Activated CD8-positive, alpha-beta memory T cell treated with anti-CD3 and anti-CD28 coated beads for 48 hours (primary cell): ENCODE measurements around the gene VPS39.
A peak's percentile ranks its signal among the peaks of the same experiment; 100 is the strongest.

ENCODE experiments used
- DNase-seq, 3 experiments: peaks; one replicate each; pipeline ENCODE4 v3.0.0-alpha.2; 2020; ENCODE audit warnings: low read depth in 2 of 3, low spot score in 2 of 3

The VPS39 gene

GRCh38 chr15:42146551-42147430 is 61.3 kb downstream of the VPS39 start:
- DNase-seq, result no peak

- no peak for DNase-seq
These were observed 62.3 kb downstream of the VPS39 start for GRCh38 chr15:42145546-42146455.

GRCh38 chr15:42144841-42145375 is 63.2 kb downstream of the VPS39 start:
- DNase-seq, result no peak

- DNase-seq, result no peak
These were observed 64.1 kb downstream of the VPS39 start for GRCh38 chr15:42143866-42144625.

- no peak for DNase-seq
These were observed 64.7 kb downstream of the VPS39 start for GRCh38 chr15:42143356-42143755.

- no peak for DNase-seq
These were observed 66.1 kb downstream of the VPS39 start for GRCh38 chr15:42141795-42142667.

- no peak for DNase-seq
These were observed 66.9 kb downstream of the VPS39 start for GRCh38 chr15:42141246-42141645.

- DNase-seq, result no peak
These were observed 67.6 kb downstream of the VPS39 start for GRCh38 chr15:42140383-42141070.

GRCh38 chr15:42139596-42139995 is 68.5 kb downstream of the VPS39 start:
- no peak for DNase-seq

GRCh38 chr15:42138968-42139386 is 69.1 kb downstream of the VPS39 start:
- DNase-seq, result no peak

- DNase-seq, result no peak
These were observed 69.7 kb downstream of the VPS39 start for GRCh38 chr15:42138411-42138810.

- no peak for DNase-seq
These were observed 70.4 kb downstream of the VPS39 start for GRCh38 chr15:42137461-42138261.

GRCh38 chr15:42136513-42136912 is 71.6 kb downstream of the VPS39 start:
- DNase-seq, result no peak

- no peak for DNase-seq
These were observed 72.8 kb downstream of the VPS39 start for GRCh38 chr15:42135351-42135750.

GRCh38 chr15:42134617-42135245 is 73.4 kb downstream of the VPS39 start:
- DNase-seq, result no peak

GRCh38 chr15:42133886-42134502 is 74.1 kb downstream of the VPS39 start:
- peak; percentile 27 to 52 (median 40) for DNase-seq

- no peak for DNase-seq
These were observed 74.7 kb downstream of the VPS39 start for GRCh38 chr15:42133356-42133755.
